ENCODE results near the gene HS2ST1. TPM values are rescaled to one million over a fixed set of nuclear protein-coding genes. Genes with fewer than 3 reads are reported as not detected.

The HS2ST1 gene
- total and polyA plus RNA-seq, 2 experiments from 2014 or later: 10.1 to 15.2 TPM

- no peak for TF ChIP-seq EZH2phosphoT487 (IDR thresholded peaks at IDR 0.05; ENCODE audit: insufficient read depth, low read depth)
- no peaks in the 10 kb centered on the region for H3K27me3 ChIP-seq (replicated peaks; ENCODE audit: insufficient read depth)
- peak overlapping the region; percentile 97 for H3K4me2 ChIP-seq (ENCODE audit: unreplicated experiment)
- peak overlapping the region; percentile 78 for H3K9ac ChIP-seq
- no peaks in the 10 kb centered on the region for H3K9me2 ChIP-seq (ENCODE audit: insufficient read depth)
- peaks cover 21% of the 10 kb centered on the region for H3K4me1 ChIP-seq (ENCODE audit: insufficient read depth)
- H3F3A ChIP-seq (ENCODE audit: insufficient read depth): peaks cover 5% of the 10 kb centered on the region; the same call in 1 of the 2 replicates
- peak overlapping the region; percentile 91 for H3K4me3 ChIP-seq
- H3K36me3 ChIP-seq (ENCODE audit: low read depth): no peaks in the 10 kb centered on the region
- DNase-seq: peak; percentile 82
- peak overlapping the region; percentile 35 for H3K27ac ChIP-seq
- peaks cover 11% of the 10 kb centered on the region; the same call in 1 of the 2 replicates for H4K20me1 ChIP-seq (ENCODE audit: insufficient read depth)
- H2AFZ ChIP-seq: peak overlapping the region; percentile 94
- no peaks in the 10 kb centered on the region for H3K9me3 ChIP-seq (ENCODE audit: low read depth)
- in situ Hi-C loops (cut with MboI): loop anchor here (5.0 kb wide), 1 partner anchor 68 kb away; no protein-coding TSS in a partner anchor
- WGBS, 2 experiments (ENCODE audit: low coverage in 1 of 2, low lambda C conversion rate in 2 of 2, missing lambda C conversion rate in 2 of 2): 1% methylated on average over 35 to 36 of the region's 43 CpGs
- H3K79me2 ChIP-seq (ENCODE audit: insufficient read depth): peaks cover 80% of the 10 kb centered on the region
These were observed 732 bp downstream of the HS2ST1 start for GRCh38 chr1:86914998-86915736.

GRCh38 chr1:86915737-86916235 is 1.4 kb downstream of the HS2ST1 start:
- Histone ChIP-seq H3K4me3 (peak overlapping the region; percentile 91), H3K9me3 (ENCODE audit: low read depth) (no peaks in the 10 kb centered on the region), H3K36me3 (ENCODE audit: low read depth) (no peaks in the 10 kb centered on the region), H3K4me2 (ENCODE audit: unreplicated experiment) (peak overlapping the region; percentile 97), H3F3A (ENCODE audit: insufficient read depth) (peaks cover 5% of the 10 kb centered on the region; the same call in 1 of the 2 replicates), H3K9me2 (ENCODE audit: insufficient read depth) (no peaks in the 10 kb centered on the region), H2AFZ (peak overlapping the region; percentile 94), H3K79me2 (ENCODE audit: insufficient read depth) (peaks cover 80% of the 10 kb centered on the region), H3K27me3 (replicated peaks; ENCODE audit: insufficient read depth) (no peaks in the 10 kb centered on the region), H3K9ac (peak overlapping the region; percentile 78), H3K4me1 (ENCODE audit: insufficient read depth) (peaks cover 21% of the 10 kb centered on the region), H4K20me1 (ENCODE audit: insufficient read depth) (peaks cover 11% of the 10 kb centered on the region; the same call in 1 of the 2 replicates), H3K27ac (peak overlapping the region; percentile 35)
- TF ChIP-seq EZH2phosphoT487 (IDR thresholded peaks at IDR 0.05; ENCODE audit: insufficient read depth, low read depth) (no peak), EZH2 (IDR thresholded peaks at IDR 0.05; ENCODE audit: insufficient read depth, poor library complexity, severe bottlenecking) (no peak)
- DNase-seq: peak; percentile 15
- in situ Hi-C loops (cut with MboI): no loop called here
- 4 to 7% methylated on average over 14 of the region's 14 CpGs for WGBS, 2 experiments (ENCODE audit: low coverage in 1 of 2, low lambda C conversion rate in 2 of 2, missing lambda C conversion rate in 2 of 2)

GRCh38 chr1:86916752-86917151 is 2.3 kb downstream of the HS2ST1 start:
- Histone ChIP-seq H3K4me2 (ENCODE audit: unreplicated experiment) (peak overlapping the region; percentile 97), H3K27ac (no peak overlapping the region), H2AFZ (peak overlapping the region; percentile 94; the same call in 1 of the 2 replicates), H3K9me3 (ENCODE audit: low read depth) (no peaks in the 10 kb centered on the region), H3F3A (ENCODE audit: insufficient read depth) (peaks cover 5% of the 10 kb centered on the region; the same call in 1 of the 2 replicates), H3K79me2 (ENCODE audit: insufficient read depth) (peaks cover 80% of the 10 kb centered on the region), H3K27me3 (replicated peaks; ENCODE audit: insufficient read depth) (no peaks in the 10 kb centered on the region), H3K4me3 (no peak overlapping the region), H3K9ac (no peak overlapping the region; the same call in 1 of the 2 replicates), H3K4me1 (ENCODE audit: insufficient read depth) (peaks cover 17% of the 10 kb centered on the region), H3K9me2 (ENCODE audit: insufficient read depth) (no peaks in the 10 kb centered on the region), H3K36me3 (ENCODE audit: low read depth) (no peaks in the 10 kb centered on the region), H4K20me1 (ENCODE audit: insufficient read depth) (peaks cover 5% of the 10 kb centered on the region; the same call in 1 of the 2 replicates)
- WGBS, 2 experiments (ENCODE audit: low coverage in 1 of 2, low lambda C conversion rate in 2 of 2, missing lambda C conversion rate in 2 of 2): 72 to 79% methylated on average over 1 of the region's 1 CpG
- TF ChIP-seq EZH2 (IDR thresholded peaks at IDR 0.05; ENCODE audit: insufficient read depth, poor library complexity, severe bottlenecking): no peak
- no peak for TF ChIP-seq EZH2phosphoT487 (IDR thresholded peaks at IDR 0.05; ENCODE audit: insufficient read depth, low read depth)
- DNase-seq: no peak
- in situ Hi-C loops (cut with MboI): no loop called here

DNA sequence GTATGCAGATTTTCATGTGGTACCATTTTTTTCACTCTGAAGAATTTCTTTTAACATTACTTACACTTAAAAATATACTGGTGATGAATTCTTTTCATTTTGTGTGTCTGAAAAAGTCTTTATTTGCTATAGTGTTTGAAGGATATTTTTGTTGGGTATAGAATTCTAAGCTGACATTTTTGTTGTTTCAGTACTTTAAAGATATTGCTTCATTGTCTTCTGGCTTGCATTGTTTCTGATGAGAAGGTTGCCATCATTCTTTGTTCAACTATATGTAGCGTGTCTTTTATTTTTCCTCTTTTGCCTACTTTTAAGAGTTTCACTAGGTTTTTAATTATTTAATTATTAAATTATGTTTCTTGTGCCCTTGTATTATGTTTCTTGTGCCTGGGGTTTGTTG is 8.0 kb downstream of the HS2ST1 start:
- no peaks in the 10 kb centered on the region for H3K4me1 ChIP-seq (ENCODE audit: insufficient read depth)
- no peak overlapping the region for H3K9ac ChIP-seq
- no peak for DNase-seq
- no peaks in the 10 kb centered on the region for H3K36me3 ChIP-seq (ENCODE audit: low read depth)
- no peaks in the 10 kb centered on the region for H3K9me2 ChIP-seq (ENCODE audit: insufficient read depth)
- WGBS, 2 experiments (ENCODE audit: low coverage in 1 of 2, low lambda C conversion rate in 2 of 2, missing lambda C conversion rate in 2 of 2): 98 to 100% methylated on average over 1 of the region's 1 CpG
- no peak for TF ChIP-seq EZH2 (IDR thresholded peaks at IDR 0.05; ENCODE audit: insufficient read depth, poor library complexity, severe bottlenecking)
- no peak for TF ChIP-seq EZH2phosphoT487 (IDR thresholded peaks at IDR 0.05; ENCODE audit: insufficient read depth, low read depth)
- in situ Hi-C loops (cut with MboI): no loop called here
- no peaks in the 10 kb centered on the region for H4K20me1 ChIP-seq (ENCODE audit: insufficient read depth)
- no peaks in the 10 kb centered on the region for H3K27me3 ChIP-seq (replicated peaks; ENCODE audit: insufficient read depth)
- H3K4me3 ChIP-seq: no peak overlapping the region
- H2AFZ ChIP-seq: no peak overlapping the region
- no peak overlapping the region for H3K4me2 ChIP-seq (ENCODE audit: unreplicated experiment)
- no peaks in the 10 kb centered on the region for H3K9me3 ChIP-seq (ENCODE audit: low read depth)
- no peak overlapping the region for H3K27ac ChIP-seq
- H3F3A ChIP-seq (ENCODE audit: insufficient read depth): no peaks in the 10 kb centered on the region
- H3K79me2 ChIP-seq (ENCODE audit: insufficient read depth): peaks cover 93% of the 10 kb centered on the region

All from GM23248 (cell line).